Trophoblast cell (in vitro differentiated cells and primary cell): ENCODE results near the gene ETAA1.

Source experiments
- DNase-seq, 2 donors: peaks; one replicate each; pipeline ENCODE4 v3.0.0-alpha.2; 2016
- H2AFZ ChIP-seq: 2 replicates; pipeline ENCODE4 v1.6.1; 2013; ENCODE audit warnings: low read length, moderate library complexity, mild to moderate bottlenecking; ENCODE audit not compliant: insufficient read depth, poor library complexity
- H2AK5ac ChIP-seq: 2 replicates; pipeline ENCODE4 v1.6.1; 2013; ENCODE audit warnings: mild to moderate bottlenecking, low read length
- H2BK120ac ChIP-seq: 2 replicates; pipeline ENCODE4 v1.6.1; 2013; ENCODE audit warnings: low read length, mild to moderate bottlenecking, moderate library complexity; ENCODE audit not compliant: insufficient read depth, poor library complexity
- H2BK12ac ChIP-seq: 2 replicates; pipeline ENCODE4 v1.6.1; 2013; ENCODE audit warnings: mild to moderate bottlenecking, low read length, moderate library complexity
- H2BK5ac ChIP-seq: 2 replicates; pipeline ENCODE4 v1.6.1; 2013; ENCODE audit warnings: low read length, low read depth, moderate library complexity, mild to moderate bottlenecking; ENCODE audit not compliant: poor library complexity
- H3K14ac ChIP-seq: 2 replicates; pipeline ENCODE4 v1.6.1; 2013; ENCODE audit warnings: mild to moderate bottlenecking, low read length
- H3K18ac ChIP-seq: 2 replicates; pipeline ENCODE4 v1.6.1; 2013; ENCODE audit warnings: mild to moderate bottlenecking, low read length
- H3K23ac ChIP-seq: 2 replicates; pipeline ENCODE4 v1.6.1; 2013; ENCODE audit warnings: low read length
- H3K27ac ChIP-seq: 2 replicates; pipeline ENCODE4 v1.5.1; 2013; ENCODE audit warnings: low read depth, mild to moderate bottlenecking, inconsistent platforms, low read length, moderate library complexity
- H3K27me3 ChIP-seq: 2 replicates; pipeline ENCODE4 v1.6.1; 2013; ENCODE audit warnings: inconsistent platforms, mild to moderate bottlenecking, low read length, moderate library complexity; ENCODE audit not compliant: insufficient read depth
- H3K36me3 ChIP-seq, 2 experiments: 1 replicate in 1 of 2; 2 replicates in 1 of 2; pipeline ENCODE4 v1.6.1; 2013; ENCODE audit warnings: low read length in 2 of 2, mild to moderate bottlenecking in 2 of 2, moderate library complexity in 1 of 2; ENCODE audit not compliant: insufficient read depth in 2 of 2, control insufficient read depth in 1 of 2
- H3K4ac ChIP-seq: 2 replicates; pipeline ENCODE4 v1.6.1; 2013; ENCODE audit warnings: low read depth, mild to moderate bottlenecking, low read length, moderate library complexity
- H3K4me1 ChIP-seq, 2 experiments: 1 replicate in 1 of 2; 2 replicates in 1 of 2; pipeline ENCODE4 v1.6.1; 2013; ENCODE audit warnings: low read length in 2 of 2, mild to moderate bottlenecking in 2 of 2, moderate library complexity in 1 of 2; ENCODE audit not compliant: insufficient read depth in 2 of 2, control insufficient read depth in 1 of 2
- H3K4me2 ChIP-seq: 2 replicates; pipeline ENCODE4 v1.6.1; 2013; ENCODE audit warnings: inconsistent platforms, mild to moderate bottlenecking, low read length, moderate library complexity
- H3K4me3 ChIP-seq: 2 replicates; pipeline ENCODE4 v1.5.1; 2013; ENCODE audit warnings: mild to moderate bottlenecking, low read depth, low read length, inconsistent platforms
- H3K79me1 ChIP-seq: one replicate; pipeline ENCODE4 v1.6.1; 2013; ENCODE audit warnings: low read length
- H3K79me2 ChIP-seq: 2 replicates; pipeline ENCODE4 v1.6.1; 2013; ENCODE audit warnings: low read length, mild to moderate bottlenecking; ENCODE audit not compliant: control insufficient read depth, insufficient read depth, poor library complexity
- H3K9ac ChIP-seq: 2 replicates; pipeline ENCODE4 v1.6.1; 2013; ENCODE audit warnings: mild to moderate bottlenecking, low read length
- H3K9me3 ChIP-seq: 2 replicates; pipeline ENCODE4 v1.6.1; 2013; ENCODE audit warnings: low read depth, mild to moderate bottlenecking, control low read depth, inconsistent platforms, low read length; ENCODE audit not compliant: insufficient read depth
- H4K12ac ChIP-seq: 2 replicates; pipeline ENCODE4 v1.6.1; 2013; ENCODE audit warnings: low read depth, mild to moderate bottlenecking, low read length, moderate library complexity
- H4K8ac ChIP-seq: 2 replicates; pipeline ENCODE4 v1.6.1; 2013; ENCODE audit warnings: low read depth, mild to moderate bottlenecking, low read length, moderate library complexity
- H4K91ac ChIP-seq: one replicate; pipeline ENCODE4 v1.6.1; 2013; ENCODE audit warnings: low read depth, mild to moderate bottlenecking, low read length, moderate library complexity
- WGBS: extraction: QIAGEN DNeasy Blood & Tissue Kit; methylation state at CpG from one replicate; pipeline ENCODE4 v1.1.7; 2013; ENCODE audit warnings: missing lambda C conversion rate; ENCODE audit not compliant: insufficient read length, insufficient coverage; ENCODE audit errors: extremely low coverage; 5-methylcytosine and 5-hydroxymethylcytosine counted together

The ETAA1 gene

GRCh38 chr2:67448648-67449047, 51.5 kb downstream of the ETAA1 start:
- Histone ChIP-seq H2BK12ac (no peak overlapping the region), H4K12ac (no peak overlapping the region), H3K79me2 (no peaks in the 10 kb centered on the region), H3K9me3 (no peaks in the 10 kb centered on the region), H2BK5ac (no peak overlapping the region), H3K4me3 (no peak overlapping the region), H3K79me1 (peaks cover 8% of the 10 kb centered on the region), H2AFZ (no peak overlapping the region), H3K18ac (no peak overlapping the region), H3K36me3 (no peaks in the 10 kb centered on the region), H3K4me2 (no peak overlapping the region), H3K4me1 (peaks cover 0 to 4% of the 10 kb centered on the region in 2 experiments), H3K14ac (no peak overlapping the region), H3K23ac (no peak overlapping the region), H3K9ac (no peak overlapping the region), H4K8ac (no peak overlapping the region), H3K27me3 (no peaks in the 10 kb centered on the region), H3K4ac (no peak overlapping the region), H2AK5ac (no peak overlapping the region), H4K91ac (no peak overlapping the region), H2BK120ac (no peak overlapping the region), H3K27ac (no peak overlapping the region)
- no peak for DNase-seq
- no CpG with 5 or more reads among the region's 1 CpG for WGBS

GRCh38 chr2:67451086-67451832, 54.1 kb downstream of the ETAA1 start:
- H2BK5ac ChIP-seq: peak overlapping the region; percentile 27

GRCh38 chr2:67453310-67453709, 56.2 kb downstream of the ETAA1 start:
- Histone ChIP-seq H4K8ac (no peak overlapping the region), H4K91ac (no peak overlapping the region), H3K4me3 (no peak overlapping the region), H3K9ac (no peak overlapping the region), H3K9me3 (no peaks in the 10 kb centered on the region), H3K36me3 (no peaks in the 10 kb centered on the region), H3K79me2 (no peaks in the 10 kb centered on the region), H3K4me1 (peaks cover 0 to 4% of the 10 kb centered on the region in 2 experiments), H3K4me2 (no peak overlapping the region), H2BK12ac (no peak overlapping the region), H3K14ac (no peak overlapping the region), H2AFZ (no peak overlapping the region), H2AK5ac (no peak overlapping the region), H3K23ac (no peak overlapping the region), H2BK120ac (no peak overlapping the region), H3K27me3 (no peaks in the 10 kb centered on the region), H3K4ac (no peak overlapping the region), H3K79me1 (peaks cover 10% of the 10 kb centered on the region), H3K18ac (no peak overlapping the region), H3K27ac (peak overlapping the region; percentile 34), H4K12ac (no peak overlapping the region), H2BK5ac (no peak overlapping the region)
- DNase-seq: peak; percentile 26 to 52
- WGBS: no CpG with 5 or more reads among the region's 1 CpG

More at GRCh38 chr2:67451086-67451832, 54.1 kb downstream of the ETAA1 start:
- Histone ChIP-seq H3K79me2 (no peaks in the 10 kb centered on the region), H3K4ac (no peak overlapping the region), H2BK12ac (peak overlapping the region; percentile 44), H3K27me3 (no peaks in the 10 kb centered on the region), H4K12ac (no peak overlapping the region), H3K4me2 (no peak overlapping the region), H3K18ac (no peak overlapping the region), H4K91ac (peak overlapping the region; percentile 32), H3K4me1 (peaks cover 0 to 4% of the 10 kb centered on the region in 2 experiments), H3K36me3 (no peaks in the 10 kb centered on the region), H3K4me3 (no peak overlapping the region), H4K8ac (peak overlapping the region; percentile 7), H3K9me3 (no peaks in the 10 kb centered on the region), H2BK120ac (no peak overlapping the region), H2AFZ (no peak overlapping the region), H2AK5ac (no peak overlapping the region), H3K79me1 (peaks cover 10% of the 10 kb centered on the region), H3K9ac (no peak overlapping the region), H3K27ac (no peak overlapping the region), H3K14ac (no peak overlapping the region), H3K23ac (no peak overlapping the region)
- no CpG with 5 or more reads among the region's 7 CpGs for WGBS
- DNase-seq: peak; percentile 15 to 79

- H2BK120ac ChIP-seq: no peak overlapping the region
- H2AK5ac ChIP-seq: no peak overlapping the region
- WGBS: no CpG with 5 or more reads among the region's 4 CpGs
- no peak overlapping the region for H3K4me3 ChIP-seq
- H2BK5ac ChIP-seq: no peak overlapping the region
- H3K9me3 ChIP-seq: no peaks in the 10 kb centered on the region
- H3K9ac ChIP-seq: no peak overlapping the region
- no peak overlapping the region for H2BK12ac ChIP-seq
- no peak overlapping the region for H3K18ac ChIP-seq
- no peak overlapping the region for H3K27ac ChIP-seq
- no peak overlapping the region for H2AFZ ChIP-seq
- H3K79me2 ChIP-seq: no peaks in the 10 kb centered on the region
- no peak overlapping the region for H3K4me2 ChIP-seq
- H3K79me1 ChIP-seq: peaks cover 10% of the 10 kb centered on the region
- H3K23ac ChIP-seq: no peak overlapping the region
- H3K4me1 ChIP-seq: peaks cover 0 to 4% of the 10 kb centered on the region in 2 experiments
- H4K8ac ChIP-seq: no peak overlapping the region
- H4K91ac ChIP-seq: no peak overlapping the region
- no peaks in the 10 kb centered on the region for H3K36me3 ChIP-seq
- H3K14ac ChIP-seq: no peak overlapping the region
- no peak for DNase-seq
- H4K12ac ChIP-seq: no peak overlapping the region
- no peaks in the 10 kb centered on the region for H3K27me3 ChIP-seq
- H3K4ac ChIP-seq: no peak overlapping the region
These were observed 58.3 kb downstream of the ETAA1 start for GRCh38 chr2:67455219-67456142.
